Mammary epithelial cell (primary cell): ENCODE results near the gene LHX8.

Source experiments
- EZH2 ChIP-seq: IDR thresholded peaks from 2 replicates; pipeline ENCODE4 v1.6.1; 2012; ENCODE audit warnings: low read length, inconsistent platforms, borderline replicate concordance
- TF ChIP-seq, protein P1 (sequence below), 2 donors: IDR thresholded peaks in 1 of 2; conservative IDR thresholded peaks in 1 of 2; 2 replicates each; pipeline ENCODE4 v1.5.1; 2011 to 2012; ENCODE audit warnings: inconsistent platforms in 2 of 2, low read length in 2 of 2, mild to moderate bottlenecking in 2 of 2, control low read depth in 1 of 2, low read depth in 1 of 2; ENCODE audit not compliant: insufficient read depth in 1 of 2; ENCODE audit errors: extremely low read depth in 1 of 2

- TF ChIP-seq, protein P1, sequence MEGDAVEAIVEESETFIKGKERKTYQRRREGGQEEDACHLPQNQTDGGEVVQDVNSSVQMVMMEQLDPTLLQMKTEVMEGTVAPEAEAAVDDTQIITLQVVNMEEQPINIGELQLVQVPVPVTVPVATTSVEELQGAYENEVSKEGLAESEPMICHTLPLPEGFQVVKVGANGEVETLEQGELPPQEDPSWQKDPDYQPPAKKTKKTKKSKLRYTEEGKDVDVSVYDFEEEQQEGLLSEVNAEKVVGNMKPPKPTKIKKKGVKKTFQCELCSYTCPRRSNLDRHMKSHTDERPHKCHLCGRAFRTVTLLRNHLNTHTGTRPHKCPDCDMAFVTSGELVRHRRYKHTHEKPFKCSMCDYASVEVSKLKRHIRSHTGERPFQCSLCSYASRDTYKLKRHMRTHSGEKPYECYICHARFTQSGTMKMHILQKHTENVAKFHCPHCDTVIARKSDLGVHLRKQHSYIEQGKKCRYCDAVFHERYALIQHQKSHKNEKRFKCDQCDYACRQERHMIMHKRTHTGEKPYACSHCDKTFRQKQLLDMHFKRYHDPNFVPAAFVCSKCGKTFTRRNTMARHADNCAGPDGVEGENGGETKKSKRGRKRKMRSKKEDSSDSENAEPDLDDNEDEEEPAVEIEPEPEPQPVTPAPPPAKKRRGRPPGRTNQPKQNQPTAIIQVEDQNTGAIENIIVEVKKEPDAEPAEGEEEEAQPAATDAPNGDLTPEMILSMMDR (conservative IDR thresholded peaks at IDR 0.05 in 1 of 2, IDR thresholded peaks at IDR 0.05 in 1 of 2; ENCODE audit: extremely low read depth in 1 of 2, insufficient read depth in 1 of 2, low read depth in 1 of 2, low read length in 2 of 2), result no peak
- TF ChIP-seq EZH2, result no peak
Measured at GRCh38 chr1:75092141-75092540, 42.0 kb upstream of the LHX8 start.
